Keratinocyte (primary cell): Measurements from ENCODE around the gene DNAH8. TPM values are rescaled to one million over a fixed set of nuclear protein-coding genes. Genes with fewer than 3 reads are reported as not detected.

ENCODE experiments used
- DNase-seq: peaks from one replicate; pipeline ENCODE4 v3.0.0-alpha.2; 2011; ENCODE audit warnings: low read depth, missing footprints, low spot score
- FAIRE-seq: peaks from 2 replicates; lab custom pipeline; 2011; peaks lifted over from hg19 to GRCh38; lab: Jason Lieb, UNC
- H2AFZ ChIP-seq: 2 replicates; pipeline ENCODE4 v1.6.0; 2012; ENCODE audit warnings: low read length, control low read depth, inconsistent platforms; ENCODE audit not compliant: control insufficient read depth
- H3K27ac ChIP-seq: 2 replicates; pipeline ENCODE4 v1.5.1; 2011; ENCODE audit warnings: low read length; ENCODE audit not compliant: control insufficient read depth, insufficient read depth
- H3K27me3 ChIP-seq: 3 replicates; pipeline ENCODE4 v1.6.0; 2011; ENCODE audit warnings: low read length; ENCODE audit not compliant: control insufficient read depth, insufficient read depth; ENCODE audit errors: extremely low read depth
- H3K36me3 ChIP-seq, 2 experiments: 2 replicates in 1 of 2; 3 replicates in 1 of 2; pipeline ENCODE4 v1.5.1; 2011; ENCODE audit warnings: low read length in 2 of 2, mild to moderate bottlenecking in 1 of 2; ENCODE audit not compliant: control insufficient read depth in 2 of 2, insufficient read depth in 2 of 2; ENCODE audit errors: extremely low read depth in 1 of 2
- H3K4me1 ChIP-seq: 3 replicates; pipeline ENCODE4 v1.5.1; 2011; ENCODE audit warnings: low read length; ENCODE audit not compliant: control insufficient read depth, insufficient read depth; ENCODE audit errors: extremely low read depth
- H3K4me2 ChIP-seq: 3 replicates; pipeline ENCODE4 v1.6.0; 2011; ENCODE audit warnings: low read depth, low read length; ENCODE audit not compliant: control insufficient read depth, insufficient read depth; ENCODE audit errors: extremely low read depth
- H3K4me3 ChIP-seq, 3 experiments: fragments of 200-600 bp in 1 of 3; sonication (generic) in 1 of 3; 2 replicates in 2 of 3; 3 replicates in 1 of 3; pipeline ENCODE4 v1.5.1; 2011 to 2016; ENCODE audit warnings: low read length in 3 of 3, mild to moderate bottlenecking in 3 of 3, control low read depth in 2 of 3, inconsistent platforms in 1 of 3, low read depth in 1 of 3, mixed read lengths in 1 of 3, mixed run types in 1 of 3, moderate library complexity in 1 of 3; ENCODE audit not compliant: control insufficient read depth in 2 of 3, insufficient read depth in 2 of 3; ENCODE audit errors: extremely low read depth in 1 of 3
- H3K79me2 ChIP-seq: 2 replicates; pipeline ENCODE4 v1.6.0; 2012; ENCODE audit warnings: low read length; ENCODE audit not compliant: control insufficient read depth, insufficient read depth
- H3K9ac ChIP-seq: 3 replicates; pipeline ENCODE4 v1.6.0; 2011; ENCODE audit warnings: low read length; ENCODE audit not compliant: control insufficient read depth, insufficient read depth; ENCODE audit errors: extremely low read depth
- H3K9me1 ChIP-seq: 3 replicates; pipeline ENCODE4 v1.6.0; 2011; ENCODE audit warnings: low read length; ENCODE audit not compliant: control insufficient read depth, insufficient read depth; ENCODE audit errors: extremely low read depth
- H3K9me3 ChIP-seq: 2 replicates; pipeline ENCODE4 v1.5.1; 2012; ENCODE audit warnings: low read depth, low read length; ENCODE audit not compliant: control insufficient read depth
- H4K20me1 ChIP-seq: 3 replicates; pipeline ENCODE4 v1.6.0; 2011; ENCODE audit warnings: low read length; ENCODE audit not compliant: control insufficient read depth, insufficient read depth; ENCODE audit errors: extremely low read depth
- EZH2 ChIP-seq: IDR thresholded peaks from one replicate; pipeline ENCODE4 v1.6.1; 2012; ENCODE audit warnings: inconsistent platforms, mild to moderate bottlenecking, low read length, moderate library complexity
- dilution Hi-C: fragments of 300-500 bp; cut with MboI; formaldehyde crosslinking; loops from one replicate; pipeline ENCODE4 v1.7.0; 2020; ENCODE audit warnings: low sequenced_read_pairs; ENCODE audit not compliant: extremely low pct_ligation_motif_present
- polyA plus RNA-seq, 5 experiments: library from polyadenylated mRNA; depleted of rRNA in 3 of 5; stranded (reverse) in 3 of 5; stranded (forward) in 1 of 5; unstranded in 1 of 5; fragments of >200 nt; gene quantifications; 1 replicate in 1 of 5; 2 replicates in 3 of 5; 3 replicates in 1 of 5; pipeline versions ENCODE4 v1.2.1 to v1.2.3, GENCODE V29; 2011 to 2012; ENCODE audit warnings: missing spikeins in 2 of 5, low read depth in 1 of 5, low replicate concordance in 1 of 5
- TF ChIP-seq, protein P1 (sequence below), 3 experiments: IDR thresholded peaks in 1 of 3; conservative IDR thresholded peaks in 1 of 3; optimal IDR thresholded peaks in 1 of 3; 2 replicates in 2 of 3; 3 replicates in 1 of 3; pipeline versions ENCODE3 to v1.5.1; 2011; ENCODE audit warnings: low read length in 3 of 3, mild to moderate bottlenecking in 3 of 3, moderate library complexity in 2 of 3, control low read depth in 1 of 3, inconsistent platforms in 1 of 3; ENCODE audit not compliant: insufficient read depth in 2 of 3; ENCODE audit errors: extremely low read depth in 1 of 3

Gene DNAH8
- polyA plus RNA-seq, 1 donor (not counting 4 experiments of a cell fraction or from before 2014, with no cell fraction given): 0.01 TPM

DNA sequence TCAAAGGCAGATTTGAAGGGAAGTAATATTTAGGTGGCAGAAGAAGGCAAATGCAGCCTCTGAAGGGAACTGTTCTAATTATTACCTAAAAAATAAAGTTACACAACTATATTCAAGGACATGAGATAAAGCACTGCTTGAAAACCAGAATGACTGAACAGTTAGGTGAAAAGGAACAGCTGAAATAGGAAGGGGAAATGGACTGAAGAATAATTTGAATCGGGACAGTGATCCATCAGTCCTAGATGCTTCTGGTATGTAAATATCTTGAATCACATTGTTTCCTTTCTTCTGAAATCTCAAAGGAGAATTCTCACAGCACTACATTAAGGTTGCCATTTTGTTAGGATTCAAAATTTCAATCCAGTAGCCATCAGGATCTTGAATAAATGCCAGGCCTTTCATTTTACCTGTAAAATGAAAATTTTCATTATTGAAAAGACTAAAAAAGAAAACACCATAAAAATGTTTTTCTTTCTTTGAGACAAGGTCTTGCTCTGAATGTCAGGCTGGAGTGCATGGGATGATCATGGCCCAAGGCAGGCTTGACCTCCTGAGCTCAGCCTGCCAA lies 38.1 kb upstream of the DNAH8 start:
- no peaks in the 10 kb centered on the region for H3K27me3 ChIP-seq
- H4K20me1 ChIP-seq: no peaks in the 10 kb centered on the region
- dilution Hi-C loops: no loop called here
- H3K79me2 ChIP-seq: no peaks in the 10 kb centered on the region
- H3K9me1 ChIP-seq: no peaks in the 10 kb centered on the region
- H3K27ac ChIP-seq: no peak overlapping the region
- H2AFZ ChIP-seq: no peak overlapping the region
- no peaks in the 10 kb centered on the region for H3K9me3 ChIP-seq
- TF ChIP-seq, protein P1, sequence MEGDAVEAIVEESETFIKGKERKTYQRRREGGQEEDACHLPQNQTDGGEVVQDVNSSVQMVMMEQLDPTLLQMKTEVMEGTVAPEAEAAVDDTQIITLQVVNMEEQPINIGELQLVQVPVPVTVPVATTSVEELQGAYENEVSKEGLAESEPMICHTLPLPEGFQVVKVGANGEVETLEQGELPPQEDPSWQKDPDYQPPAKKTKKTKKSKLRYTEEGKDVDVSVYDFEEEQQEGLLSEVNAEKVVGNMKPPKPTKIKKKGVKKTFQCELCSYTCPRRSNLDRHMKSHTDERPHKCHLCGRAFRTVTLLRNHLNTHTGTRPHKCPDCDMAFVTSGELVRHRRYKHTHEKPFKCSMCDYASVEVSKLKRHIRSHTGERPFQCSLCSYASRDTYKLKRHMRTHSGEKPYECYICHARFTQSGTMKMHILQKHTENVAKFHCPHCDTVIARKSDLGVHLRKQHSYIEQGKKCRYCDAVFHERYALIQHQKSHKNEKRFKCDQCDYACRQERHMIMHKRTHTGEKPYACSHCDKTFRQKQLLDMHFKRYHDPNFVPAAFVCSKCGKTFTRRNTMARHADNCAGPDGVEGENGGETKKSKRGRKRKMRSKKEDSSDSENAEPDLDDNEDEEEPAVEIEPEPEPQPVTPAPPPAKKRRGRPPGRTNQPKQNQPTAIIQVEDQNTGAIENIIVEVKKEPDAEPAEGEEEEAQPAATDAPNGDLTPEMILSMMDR (optimal IDR thresholded peaks at IDR 0.05 in 1 of 3, IDR thresholded peaks at IDR 0.05 in 1 of 3, conservative IDR thresholded peaks at IDR 0.05 in 1 of 3; ENCODE audit: extremely low read depth in 1 of 3, insufficient read depth in 2 of 3, low read length in 3 of 3): no peak
- TF ChIP-seq EZH2: no peak
- H3K9ac ChIP-seq: no peak overlapping the region
- no peak overlapping the region for H3K4me3 ChIP-seq
- H3K36me3 ChIP-seq: peaks cover 18 to 28% of the 10 kb centered on the region in 2 experiments
- FAIRE-seq (no peak), DNase-seq (no peak)
- H3K4me1 ChIP-seq: no peaks in the 10 kb centered on the region
- no peak overlapping the region for H3K4me2 ChIP-seq

DNA sequence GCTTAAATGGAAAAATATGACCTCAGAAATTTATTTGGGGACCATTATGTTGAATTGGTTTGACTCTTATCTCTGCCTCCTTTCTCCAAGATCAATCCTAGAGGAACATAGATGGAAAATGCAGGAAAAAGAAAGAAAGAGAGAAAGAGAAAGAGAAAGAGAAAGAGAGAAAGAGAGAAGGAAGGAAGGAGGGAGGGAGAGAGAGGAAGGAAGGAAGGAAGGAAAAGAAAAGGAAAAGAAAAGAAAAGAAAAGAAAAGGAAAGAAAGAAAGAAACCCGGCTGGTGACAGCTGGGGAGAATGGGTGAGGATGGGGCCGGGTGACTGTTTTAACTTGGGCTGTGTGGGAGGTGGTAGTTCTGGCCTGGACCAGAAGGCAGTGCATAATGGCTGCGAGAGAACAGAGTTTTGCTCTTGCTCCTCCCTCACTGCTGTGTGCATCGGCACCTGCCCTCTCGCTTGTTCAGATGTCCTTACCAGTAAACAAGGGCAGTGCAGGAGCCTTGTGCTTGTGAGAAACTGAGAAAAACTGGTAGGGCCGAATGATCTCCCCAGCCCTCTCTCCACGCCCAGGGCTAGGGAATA lies 36.8 kb upstream of the DNAH8 start:
- H2AFZ ChIP-seq: no peak overlapping the region
- no peak overlapping the region for H3K9ac ChIP-seq
- H4K20me1 ChIP-seq: no peaks in the 10 kb centered on the region
- H3K4me1 ChIP-seq: no peaks in the 10 kb centered on the region
- H3K4me2 ChIP-seq: no peak overlapping the region
- TF ChIP-seq EZH2: no peak
- TF ChIP-seq, protein P1 (optimal IDR thresholded peaks at IDR 0.05 in 1 of 3, IDR thresholded peaks at IDR 0.05 in 1 of 3, conservative IDR thresholded peaks at IDR 0.05 in 1 of 3; ENCODE audit: extremely low read depth in 1 of 3, insufficient read depth in 2 of 3, low read length in 3 of 3): no peak
- no peaks in the 10 kb centered on the region for H3K79me2 ChIP-seq
- H3K27ac ChIP-seq: no peak overlapping the region
- no peak for FAIRE-seq
- dilution Hi-C loops: no loop called here
- H3K27me3 ChIP-seq: no peaks in the 10 kb centered on the region
- no peak for DNase-seq
- no peaks in the 10 kb centered on the region for H3K9me3 ChIP-seq
- no peaks in the 10 kb centered on the region for H3K9me1 ChIP-seq
- H3K4me3 ChIP-seq: no peak overlapping the region
- peaks cover 20 to 29% of the 10 kb centered on the region in 2 experiments for H3K36me3 ChIP-seq
